Left lung (tissue), 10 donors: Measurements from ENCODE around the gene TIMM17A. TPM values are rescaled to one million over a fixed set of nuclear protein-coding genes. Genes with fewer than 3 reads are reported as not detected.
"Not testable (repeated sequence)": the region's sequence is repeated elsewhere in the genome, so short reads cannot be mapped to it uniquely, and the experiment has no call there.

Experiments used
- ATAC-seq: fragments of 200-7000 bp; cut with Tn5 transposase; one replicate; pipeline ENCODE4 v1.9.1; 2020; ENCODE audit warnings: moderate library complexity
- DNase-seq, 4 donors: peaks; one replicate each; pipeline ENCODE4 v3.0.0-alpha.2; 2013 to 2020
- H3K27ac ChIP-seq, 2 donors: fragments of 200-600 bp; sonication (generic) in 1 of 2; one replicate each; pipeline versions ENCODE4 v1.5.0 to v1.8.0; 2020 to 2021
- H3K27me3 ChIP-seq, 2 donors: fragments of 200-600 bp; sonication (generic) in 1 of 2; one replicate each; pipeline versions ENCODE4 v1.5.0 to v1.8.0; 2020 to 2021
- H3K36me3 ChIP-seq, 2 donors: fragments of 200-600 bp; sonication (generic) in 1 of 2; one replicate each; pipeline versions ENCODE4 v1.5.0 to v1.8.0; 2020 to 2021
- H3K4me1 ChIP-seq, 2 donors: fragments of 200-600 bp; one replicate each; pipeline ENCODE4 v1.8.0; 2021
- H3K4me3 ChIP-seq, 2 donors: fragments of 200-600 bp; sonication (generic) in 1 of 2; one replicate each; pipeline versions ENCODE4 v1.5.0 to v1.8.0; 2020 to 2021; ENCODE audit warnings: mild to moderate bottlenecking in 1 of 2
- H3K9me3 ChIP-seq, 2 donors: fragments of 200-600 bp; sonication (generic) in 1 of 2; one replicate each; pipeline versions ENCODE4 v1.5.0 to v1.8.0; 2020 to 2021
- CTCF ChIP-seq, 2 donors: fragments of 200-600 bp; sonication (generic) in 1 of 2; IDR thresholded peaks; one replicate each; pipeline versions ENCODE4 v1.5.0 to v1.8.0; 2021; ENCODE audit warnings: antibody characterized with exemption in 2 of 2
- intact Hi-C, 2 donors: fragments of 100-400 bp; cut with DNase I; formaldehyde crosslinking; loops; one replicate each; pipeline versions ENCODE4 v1.11.2 to v1.14.2; 2022
- polyA plus RNA-seq, 6 donors: library from polyadenylated mRNA; unstranded; fragments of 120-200 nt; gene quantifications; one replicate each; pipeline ENCODE4 v1.2.1, GENCODE V29; 2013; ENCODE audit not compliant: insufficient read length in 6 of 6
- total RNA-seq, 2 donors: library from RNA; stranded (reverse); fragmentation: NEBNext Ultra II Directional; extraction: Animal tissue kit (Norgen Biotek cat#: 25700); gene quantifications; one replicate each; pipeline ENCODE4 v1.2.1, GENCODE V29; 2021
- donor health status: DM: no; HTN: yes; CAD: no.
- donor health status: DM: no; HTN: no; CAD: no.

TIMM17A gene
- total and polyA plus RNA-seq, 8 donors: 42.6 to 56.7 (median 50.1) TPM

- no peak for TF ChIP-seq CTCF (IDR thresholded peaks at IDR 0.05)
- ATAC-seq: no peak
- Histone ChIP-seq H3K36me3 (no peaks in the 10 kb centered on the region), H3K4me1 (peaks cover 0 to 8% of the 10 kb centered on the region in 2 donors), H3K27me3 (no peaks in the 10 kb centered on the region), H3K4me3 (no peak overlapping the region), H3K9me3 (no peaks in the 10 kb centered on the region), H3K27ac (peak overlapping the region; percentile 6 to 46)
- DNase-seq: no peak
- intact Hi-C loops: no loop called here
Measured at GRCh38 chr1:201938440-201939035, 16.8 kb upstream of the TIMM17A start.

GRCh38 chr1:201939148-201939547 is 16.2 kb upstream of the TIMM17A start:
- peak overlapping the region in 1 of 2 donors; percentile 6 for H3K27ac ChIP-seq
- DNase-seq (no peak), ATAC-seq (no peak)
- peaks cover 0 to 4% of the 10 kb centered on the region in 2 donors for H3K27me3 ChIP-seq
- peaks cover 0 to 8% of the 10 kb centered on the region in 2 donors for H3K4me1 ChIP-seq
- H3K36me3 ChIP-seq: no peaks in the 10 kb centered on the region
- H3K9me3 ChIP-seq: no peaks in the 10 kb centered on the region
- H3K4me3 ChIP-seq: no peak overlapping the region
- TF ChIP-seq CTCF (IDR thresholded peaks at IDR 0.05): no peak
- intact Hi-C loops: no loop called here

GRCh38 chr1:201939574-201939973 is 15.7 kb upstream of the TIMM17A start:
- H3K27ac ChIP-seq: no peak overlapping the region
- H3K4me3 ChIP-seq: no peak overlapping the region

GRCh38 chr1:201940316-201940715 is 15.0 kb upstream of the TIMM17A start:
- H3K9me3 ChIP-seq, H3K27ac ChIP-seq, intact Hi-C loops, H3K36me3 ChIP-seq, H3K4me1 ChIP-seq, DNase-seq, ATAC-seq, H3K4me3 ChIP-seq: not testable (repeated sequence)
- peaks cover 0 to 15% of the 10 kb centered on the region in 2 donors for H3K27me3 ChIP-seq

More at GRCh38 chr1:201939574-201939973, 15.7 kb upstream of the TIMM17A start:
- no peak for ATAC-seq
- TF ChIP-seq CTCF (IDR thresholded peaks at IDR 0.05): no peak
- H3K9me3 ChIP-seq: no peaks in the 10 kb centered on the region
- peaks cover 0 to 8% of the 10 kb centered on the region in 2 donors for H3K4me1 ChIP-seq
- DNase-seq: no peak
- peaks cover 0 to 8% of the 10 kb centered on the region in 2 donors for H3K27me3 ChIP-seq
- intact Hi-C loops: no loop called here
- no peaks in the 10 kb centered on the region for H3K36me3 ChIP-seq

GRCh38 chr1:201941420-201942128 is 13.7 kb upstream of the TIMM17A start:
- no peak overlapping the region for H3K27ac ChIP-seq

More at GRCh38 chr1:201941420-201942128, 13.7 kb upstream of the TIMM17A start:
- no peak overlapping the region for H3K4me3 ChIP-seq
- TF ChIP-seq CTCF (IDR thresholded peaks at IDR 0.05): no peak
- no peaks in the 10 kb centered on the region for H3K36me3 ChIP-seq
- intact Hi-C loops: no loop called here
- peaks cover 0 to 18% of the 10 kb centered on the region in 2 donors for H3K4me1 ChIP-seq
- H3K27me3 ChIP-seq: peaks cover 0 to 28% of the 10 kb centered on the region in 2 donors
- no peaks in the 10 kb centered on the region for H3K9me3 ChIP-seq
- DNase-seq (no peak), ATAC-seq (no peak)
